ENCODE results near the gene PAIP1.

DNA sequence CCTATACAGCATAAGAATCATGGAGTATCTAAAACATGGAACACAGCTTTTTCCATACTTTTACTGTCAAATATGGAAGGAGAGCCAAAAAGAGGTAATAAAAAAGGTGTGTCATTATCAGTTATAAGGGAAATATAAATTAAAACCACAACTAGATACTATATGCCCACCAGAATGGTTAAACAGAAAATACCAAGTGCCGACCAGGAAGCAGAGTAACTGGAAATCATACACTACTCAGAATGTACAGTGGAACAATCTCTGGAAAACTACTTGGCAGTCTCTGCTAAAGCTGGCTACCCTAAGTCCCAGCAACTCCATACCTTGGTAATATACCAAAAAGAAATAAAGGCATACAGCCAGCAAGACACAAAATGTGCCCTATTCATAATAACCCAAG lies 2.4 kb downstream of the PAIP1 start:
- TF ChIP-seq CTCF (IDR thresholded peaks at IDR 0.05) (no peak), POLR2AphosphoS5 (IDR thresholded peaks at IDR 0.05) (no peak), POLR2A (IDR thresholded peaks at IDR 0.05) (no peak)
